HG03025 (cell line): Measurements from ENCODE around the gene PRTN3.
"Not testable (repeated sequence)": the region's sequence is repeated elsewhere in the genome, so short reads cannot be mapped to it uniquely, and the experiment has no call there.

Experiments used
- ATAC-seq: cut with Tn5 transposase; IDR thresholded peaks from one replicate; pipeline ENCODE4 v1.9.1; 2021; ENCODE audit warnings: mild to moderate bottlenecking, moderate library complexity; ENCODE audit not compliant: unreplicated experiment, low FRiP score

PRTN3 gene

GRCh38 chr19:843836-844545 is 3.2 kb downstream of the PRTN3 start:
- no peak for ATAC-seq

GRCh38 chr19:844546-844971 is 3.8 kb downstream of the PRTN3 start:
- ATAC-seq: no peak

- no peak for ATAC-seq
Measured at GRCh38 chr19:845707-846521, 5.1 kb downstream of the PRTN3 start.

- no peak for ATAC-seq
Measured at GRCh38 chr19:848386-848921, 7.7 kb downstream of the PRTN3 start.

GRCh38 chr19:849195-849594 is 8.4 kb downstream of the PRTN3 start:
- not testable (repeated sequence) for ATAC-seq

GRCh38 chr19:850221-850978 is 9.6 kb downstream of the PRTN3 start:
- no peak for ATAC-seq

GRCh38 chr19:850979-851335 is 10.2 kb downstream of the PRTN3 start:
- ATAC-seq: no peak

GRCh38 chr19:852136-853013 is 11.6 kb downstream of the PRTN3 start, which contains the start of gene ELANE:
Gene ELANE, plus strand, starts transcription at chr19:852303. Its CDS starts 26 bp downstream, at chr19:852329.
- ATAC-seq: no peak

- no peak for ATAC-seq
Measured at GRCh38 chr19:853014-853585, 12.3 kb downstream of the PRTN3 start.

GRCh38 chr19:853614-854220 is 12.9 kb downstream of the PRTN3 start:
- ATAC-seq: not testable (repeated sequence)

- ATAC-seq: no peak
Measured at GRCh38 chr19:854549-854948, 13.8 kb downstream of the PRTN3 start.

GRCh38 chr19:855142-855541 is 14.3 kb downstream of the PRTN3 start:
- no peak for ATAC-seq

GRCh38 chr19:855566-856120 is 14.8 kb downstream of the PRTN3 start:
- ATAC-seq: no peak

- ATAC-seq: no peak
Measured at GRCh38 chr19:858284-858683, 17.5 kb downstream of the PRTN3 start.

- ATAC-seq: no peak
Measured at GRCh38 chr19:858868-859843, 18.4 kb downstream of the PRTN3 start, which contains the start of gene CFD. Gene CFD, plus strand, starts transcription at chr19:859664. Its CDS starts 26 bp downstream, at chr19:859690.

GRCh38 chr19:861141-861755 is 20.4 kb downstream of the PRTN3 start:
- ATAC-seq: no peak
